Spleen (tissue), 7 donors: Measurements from ENCODE around the gene SLC16A8.

Experiments
- POLR2A ChIP-seq, 3 donors: fragments of 450-650 bp; IDR thresholded peaks; one replicate each; pipeline ENCODE4 v1.5.1; 2017; ENCODE audit warnings: antibody characterized with exemption in 3 of 3, mild to moderate bottlenecking in 1 of 3
- POLR2AphosphoS5 ChIP-seq, 3 donors: sonication (generic); formaldehyde crosslinking; IDR thresholded peaks; one replicate each; pipeline ENCODE4 v1.5.1; 2017; ENCODE audit warnings: antibody characterized with exemption in 3 of 3
- TF ChIP-seq, protein P1 (sequence below), 11 experiments: fragments of 200-600 bp in 7 of 11; fragments of 450-650 bp in 4 of 11; sonication (generic) in 4 of 11; IDR thresholded peaks in 8 of 11; conservative IDR thresholded peaks in 3 of 11; 1 replicate in 7 of 11; 2 replicates in 4 of 11; pipeline versions ENCODE4 v1.4.0 to v1.8.0; 2016 to 2021; ENCODE audit warnings: antibody characterized with exemption in 11 of 11, inconsistent platforms in 4 of 11, mild to moderate bottlenecking in 1 of 11
- donor health status: DM: no; HTN: no; CAD: no; lungs with moderate emphysema.
- donor health status: DM: no; HTN: no; CAD: no.
- donor health status: DM: no; HTN: no; CAD: no.

GRCh38 chr22:38049812-38050619 is 34.0 kb downstream of the SLC16A8 start:
- TF ChIP-seq POLR2A (IDR thresholded peaks at IDR 0.05) (no peak), POLR2AphosphoS5 (IDR thresholded peaks at IDR 0.05) (no peak)
- TF ChIP-seq, protein P1, sequence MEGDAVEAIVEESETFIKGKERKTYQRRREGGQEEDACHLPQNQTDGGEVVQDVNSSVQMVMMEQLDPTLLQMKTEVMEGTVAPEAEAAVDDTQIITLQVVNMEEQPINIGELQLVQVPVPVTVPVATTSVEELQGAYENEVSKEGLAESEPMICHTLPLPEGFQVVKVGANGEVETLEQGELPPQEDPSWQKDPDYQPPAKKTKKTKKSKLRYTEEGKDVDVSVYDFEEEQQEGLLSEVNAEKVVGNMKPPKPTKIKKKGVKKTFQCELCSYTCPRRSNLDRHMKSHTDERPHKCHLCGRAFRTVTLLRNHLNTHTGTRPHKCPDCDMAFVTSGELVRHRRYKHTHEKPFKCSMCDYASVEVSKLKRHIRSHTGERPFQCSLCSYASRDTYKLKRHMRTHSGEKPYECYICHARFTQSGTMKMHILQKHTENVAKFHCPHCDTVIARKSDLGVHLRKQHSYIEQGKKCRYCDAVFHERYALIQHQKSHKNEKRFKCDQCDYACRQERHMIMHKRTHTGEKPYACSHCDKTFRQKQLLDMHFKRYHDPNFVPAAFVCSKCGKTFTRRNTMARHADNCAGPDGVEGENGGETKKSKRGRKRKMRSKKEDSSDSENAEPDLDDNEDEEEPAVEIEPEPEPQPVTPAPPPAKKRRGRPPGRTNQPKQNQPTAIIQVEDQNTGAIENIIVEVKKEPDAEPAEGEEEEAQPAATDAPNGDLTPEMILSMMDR (IDR thresholded peaks at IDR 0.05 in 8 of 11, conservative IDR thresholded peaks at IDR 0.05 in 3 of 11), result no peak
